ENCODE measurements around the gene LCE3B. TPM values are rescaled to one million over a fixed set of nuclear protein-coding genes. Genes with fewer than 3 reads are reported as not detected.

The LCE3B gene
- total and polyA plus RNA-seq, 9 of the 15 experiments (the other 6 are each of a cell fraction or from before 2014, with no cell fraction given): not detected

- 0 out of 2 replicates have a peak, but pooled peaks have one; percentile 7 for TF ChIP-seq REST (IDR thresholded peaks at IDR 0.05; ENCODE audit: borderline replicate concordance)
- TF ChIP-seq REST (CRISPR knock-in tag; IDR thresholded peaks at IDR 0.05; ENCODE audit: low read depth): no peak
- TF ChIP-seq, protein P1, sequence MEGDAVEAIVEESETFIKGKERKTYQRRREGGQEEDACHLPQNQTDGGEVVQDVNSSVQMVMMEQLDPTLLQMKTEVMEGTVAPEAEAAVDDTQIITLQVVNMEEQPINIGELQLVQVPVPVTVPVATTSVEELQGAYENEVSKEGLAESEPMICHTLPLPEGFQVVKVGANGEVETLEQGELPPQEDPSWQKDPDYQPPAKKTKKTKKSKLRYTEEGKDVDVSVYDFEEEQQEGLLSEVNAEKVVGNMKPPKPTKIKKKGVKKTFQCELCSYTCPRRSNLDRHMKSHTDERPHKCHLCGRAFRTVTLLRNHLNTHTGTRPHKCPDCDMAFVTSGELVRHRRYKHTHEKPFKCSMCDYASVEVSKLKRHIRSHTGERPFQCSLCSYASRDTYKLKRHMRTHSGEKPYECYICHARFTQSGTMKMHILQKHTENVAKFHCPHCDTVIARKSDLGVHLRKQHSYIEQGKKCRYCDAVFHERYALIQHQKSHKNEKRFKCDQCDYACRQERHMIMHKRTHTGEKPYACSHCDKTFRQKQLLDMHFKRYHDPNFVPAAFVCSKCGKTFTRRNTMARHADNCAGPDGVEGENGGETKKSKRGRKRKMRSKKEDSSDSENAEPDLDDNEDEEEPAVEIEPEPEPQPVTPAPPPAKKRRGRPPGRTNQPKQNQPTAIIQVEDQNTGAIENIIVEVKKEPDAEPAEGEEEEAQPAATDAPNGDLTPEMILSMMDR (IDR thresholded peaks at IDR 0.05 in 2 of 3, conservative IDR thresholded peaks at IDR 0.05 in 1 of 3; ENCODE audit: insufficient read depth in 2 of 3, low read depth in 1 of 3, low read length in 3 of 3): peak; percentile 78 to 83 (median 83)
Observed at GRCh38 chr1:152654110-152654509, 40.5 kb downstream of the LCE3B start (continued).
